ENCODE results near the gene NLRC5. TPM values are rescaled to one million over a fixed set of nuclear protein-coding genes. Genes with fewer than 3 reads are reported as not detected.
"Not testable (repeated sequence)": the region's sequence is repeated elsewhere in the genome, so short reads cannot be mapped to it uniquely, and the experiment has no call there.

NLRC5 gene
- total RNA-seq, 4 donors from 2014 or later: 32.4 to 57.9 (median 37.1) TPM

GRCh38 chr16:57108432-57108831 lies 119.1 kb downstream of the NLRC5 start:
- Histone ChIP-seq H3K9me3 (no peaks in the 10 kb centered on the region), H3K27me3 (no peaks in the 10 kb centered on the region), H3K27ac (no peak overlapping the region), H3K4me3 (no peak overlapping the region), H3K4me1 (peaks cover 0 to 50% (median 18%) of the 10 kb centered on the region in 4 donors), H3K36me3 (peaks cover 0 to 2% (median 0%) of the 10 kb centered on the region in 3 donors)
- 55 to 62% methylated on average over 1 of the region's 1 CpG for WGBS, 2 donors
- DNase-seq (ENCODE audit: low spot score in 2 of 2): no peak
- TF ChIP-seq CTCF (IDR thresholded peaks at IDR 0.05) (no peak), EP300 (IDR thresholded peaks at IDR 0.05) (no peak), POLR2A (IDR thresholded peaks at IDR 0.05) (no peak)

GRCh38 chr16:57109259-57110105 lies 120.1 kb downstream of the NLRC5 start:
- Histone ChIP-seq H3K36me3 (peaks cover 0 to 11% (median 0%) of the 10 kb centered on the region in 3 donors), H3K4me1 (peaks cover 0 to 52% (median 18%) of the 10 kb centered on the region in 4 donors)
- not testable (repeated sequence) for H3K27me3 ChIP-seq; H3K4me3 ChIP-seq; DNase-seq (ENCODE audit: low spot score in 2 of 2); H3K9me3 ChIP-seq; H3K27ac ChIP-seq
- WGBS, 2 donors: 74 to 81% methylated on average over 10 of the region's 10 CpGs

GRCh38 chr16:57110937-57111336 lies 121.6 kb downstream of the NLRC5 start:
- no peak for TF ChIP-seq EP300 (IDR thresholded peaks at IDR 0.05)
- no peak for TF ChIP-seq CTCF (IDR thresholded peaks at IDR 0.05)
- no peak for TF ChIP-seq POLR2A (IDR thresholded peaks at IDR 0.05)
- 87 to 92% methylated on average over 4 of the region's 4 CpGs for WGBS, 2 donors
- peaks cover 0 to 13% (median 0%) of the 10 kb centered on the region in 3 donors for H3K36me3 ChIP-seq
- H3K27me3 ChIP-seq: no peaks in the 10 kb centered on the region
- no peak for DNase-seq (ENCODE audit: low spot score in 2 of 2)
- H3K4me3 ChIP-seq: no peak overlapping the region
- H3K9me3 ChIP-seq: no peaks in the 10 kb centered on the region
- H3K27ac ChIP-seq: no peak overlapping the region
- peaks cover 0 to 63% (median 28%) of the 10 kb centered on the region in 4 donors for H3K4me1 ChIP-seq

- no peak for DNase-seq (ENCODE audit: low spot score in 2 of 2)
- no peak for TF ChIP-seq CTCF (IDR thresholded peaks at IDR 0.05)
- TF ChIP-seq EP300 (IDR thresholded peaks at IDR 0.05): no peak
- TF ChIP-seq POLR2A (IDR thresholded peaks at IDR 0.05): no peak
- Histone ChIP-seq H3K4me1 (peaks cover 0 to 66% (median 29%) of the 10 kb centered on the region in 4 donors), H3K9me3 (no peaks in the 10 kb centered on the region), H3K36me3 (peaks cover 0 to 16% (median 0%) of the 10 kb centered on the region in 3 donors), H3K27me3 (no peaks in the 10 kb centered on the region), H3K27ac (peak overlapping the region in 1 of 4 donors; percentile 84), H3K4me3 (no peak overlapping the region)
- 81 to 94% methylated on average over 2 of the region's 2 CpGs for WGBS, 2 donors
Observed at GRCh38 chr16:57111420-57111819, 122.1 kb downstream of the NLRC5 start.

- 43% methylated on average over 10 of the region's 10 CpGs for WGBS, 2 donors
- peak overlapping the region; percentile 1 to 84 (median 60) for H3K27ac ChIP-seq
Observed at GRCh38 chr16:57112403-57113041, 123.2 kb downstream of the NLRC5 start.

More at GRCh38 chr16:57112403-57113041, 123.2 kb downstream of the NLRC5 start:
- Histone ChIP-seq H3K36me3 (peaks cover 0 to 27% (median 0%) of the 10 kb centered on the region in 3 donors), H3K4me1 (peaks cover 0 to 58% (median 25%) of the 10 kb centered on the region in 4 donors), H3K9me3 (no peaks in the 10 kb centered on the region), H3K27me3 (no peaks in the 10 kb centered on the region), H3K4me3 (no peak overlapping the region)
- no peak for DNase-seq (ENCODE audit: low spot score in 2 of 2)
- TF ChIP-seq EP300 (IDR thresholded peaks at IDR 0.05) (no peak), CTCF (IDR thresholded peaks at IDR 0.05) (no peak), POLR2A (IDR thresholded peaks at IDR 0.05) (no peak)

Measured in tibial nerve (tissue), 4 donors.